ENCODE measurements around the gene GNAQ.

GNAQ gene

DNA sequence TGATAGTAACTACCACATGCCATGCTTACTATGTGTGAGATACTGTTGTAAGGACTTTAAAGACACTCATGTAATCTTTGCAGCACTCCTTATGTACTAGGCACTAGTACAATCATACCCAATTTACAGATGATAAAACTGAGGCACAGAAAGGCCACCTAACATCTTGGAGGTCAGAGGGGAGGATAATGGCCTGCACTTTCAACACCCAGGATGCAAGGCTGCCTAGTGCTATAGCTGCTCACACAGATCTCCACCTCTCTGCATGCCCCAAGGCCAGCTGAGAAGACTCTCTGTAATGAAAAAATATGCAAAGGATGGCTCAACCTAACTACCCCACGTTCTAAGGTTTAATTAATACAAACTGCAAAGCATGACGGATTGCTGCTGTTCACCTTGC is 57.2 kb downstream of the GNAQ start:
- DNase-seq (ENCODE audit: low spot score) = no peak

DNA sequence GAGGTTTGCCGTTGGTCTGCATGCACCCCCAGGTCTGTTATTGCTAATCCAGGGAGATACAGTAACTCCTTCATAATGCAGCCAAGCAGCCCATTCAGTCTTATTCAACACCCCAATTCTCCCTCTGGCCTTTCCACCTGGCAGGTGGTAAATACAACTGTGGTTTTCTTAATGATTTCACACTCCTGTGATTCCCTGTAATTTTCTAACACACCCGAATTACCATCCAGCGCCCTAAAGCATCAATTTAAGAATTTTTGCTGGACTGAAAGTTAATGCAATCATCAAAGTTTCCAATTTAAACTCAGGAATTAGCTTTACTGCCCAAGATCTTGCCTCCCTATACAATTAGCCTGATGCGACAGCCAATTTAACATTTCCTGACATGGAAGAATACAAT is 62.5 kb downstream of the GNAQ start:
- DNase-seq (ENCODE audit: low spot score) = no peak

DNA sequence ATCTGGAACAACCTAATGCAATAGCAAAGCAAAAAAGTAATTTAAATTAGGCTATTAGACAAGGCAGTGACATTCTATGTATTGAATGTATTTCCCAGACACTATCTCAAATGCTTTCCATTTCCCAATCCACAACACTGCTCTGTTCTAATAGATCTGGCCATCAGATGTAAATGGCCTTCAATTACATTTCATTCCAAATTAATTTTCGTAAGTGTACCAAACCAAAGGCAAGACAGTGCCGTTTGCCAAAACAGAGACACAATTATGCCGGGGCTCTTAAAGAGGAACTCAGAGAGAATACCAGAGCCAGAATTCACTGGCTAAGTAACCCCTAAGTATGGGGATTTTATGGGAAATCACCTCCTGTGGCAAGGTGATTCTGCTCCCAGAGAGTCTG is 63.1 kb downstream of the GNAQ start:
- no peak for DNase-seq (ENCODE audit: low spot score)

DNA sequence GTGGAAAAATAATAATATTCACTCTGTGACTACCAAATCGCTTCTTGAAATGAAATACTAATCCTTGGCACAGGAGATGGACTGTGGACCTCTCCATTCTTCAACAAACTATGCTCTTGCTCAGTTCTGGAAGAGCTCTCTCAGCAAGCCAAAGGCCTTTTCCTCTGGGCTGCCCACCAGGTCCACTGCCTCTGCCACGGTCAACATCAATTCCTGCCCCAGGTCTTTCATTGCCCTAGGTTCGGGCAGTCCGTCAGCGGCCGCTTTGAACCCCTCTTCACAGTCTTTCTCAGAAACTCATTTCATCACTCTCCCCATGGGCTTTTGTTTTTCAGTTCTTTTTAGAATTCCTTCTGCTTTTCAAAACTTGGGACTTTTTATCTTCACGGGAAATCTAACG is 64.9 kb downstream of the GNAQ start:
- DNase-seq (ENCODE audit: low spot score) = no peak

DNA sequence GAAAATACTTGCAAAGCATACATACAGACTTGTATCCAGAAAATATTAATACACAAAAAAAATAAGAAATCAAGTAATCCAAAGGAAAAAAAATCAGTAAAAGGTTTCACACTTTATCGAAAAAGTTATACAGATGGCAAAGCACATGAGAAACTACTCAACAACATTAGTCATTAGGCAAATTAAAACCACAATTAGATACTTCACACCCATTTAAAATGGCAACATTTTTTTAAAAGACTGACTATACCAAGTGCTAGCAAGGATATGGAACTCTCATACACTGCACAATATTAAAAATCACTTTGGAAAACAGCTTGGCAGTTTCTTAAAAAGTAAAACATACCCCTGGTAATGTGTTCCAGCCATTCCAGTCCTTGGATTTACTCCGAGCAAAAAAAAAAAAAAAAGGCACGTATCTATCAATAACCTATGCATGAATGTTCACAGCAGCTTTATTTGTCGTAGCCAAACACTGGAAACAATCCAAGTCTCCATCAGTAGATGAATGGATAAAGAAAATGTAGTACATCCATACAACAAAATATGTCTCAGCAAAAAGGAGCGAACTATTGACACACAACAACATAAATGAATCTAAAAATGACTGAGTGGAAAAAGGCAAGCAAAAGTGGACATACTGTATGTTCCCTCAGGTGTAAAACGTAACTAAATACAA is 66.0 kb downstream of the GNAQ start:
- no peak for DNase-seq (ENCODE audit: low spot score)

DNA sequence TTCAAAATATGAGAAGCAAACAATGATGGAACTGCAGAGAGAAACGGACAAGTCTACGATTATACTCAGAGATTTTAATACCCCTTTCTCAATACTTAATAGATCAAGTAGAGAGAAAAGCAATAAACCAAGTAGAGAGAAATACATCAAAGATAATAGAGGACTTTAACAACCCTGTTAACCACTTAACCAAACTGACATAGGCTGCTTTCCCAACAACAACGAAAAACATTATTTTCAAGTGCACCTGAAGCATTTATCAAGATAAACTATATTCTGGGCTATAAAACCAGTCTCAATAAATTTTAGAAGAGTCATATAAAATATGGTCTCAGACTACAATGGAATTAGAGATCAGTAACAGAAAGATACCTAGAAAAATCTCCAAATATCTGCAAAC is 67.4 kb downstream of the GNAQ start:
- no peak for DNase-seq (ENCODE audit: low spot score)

DNA sequence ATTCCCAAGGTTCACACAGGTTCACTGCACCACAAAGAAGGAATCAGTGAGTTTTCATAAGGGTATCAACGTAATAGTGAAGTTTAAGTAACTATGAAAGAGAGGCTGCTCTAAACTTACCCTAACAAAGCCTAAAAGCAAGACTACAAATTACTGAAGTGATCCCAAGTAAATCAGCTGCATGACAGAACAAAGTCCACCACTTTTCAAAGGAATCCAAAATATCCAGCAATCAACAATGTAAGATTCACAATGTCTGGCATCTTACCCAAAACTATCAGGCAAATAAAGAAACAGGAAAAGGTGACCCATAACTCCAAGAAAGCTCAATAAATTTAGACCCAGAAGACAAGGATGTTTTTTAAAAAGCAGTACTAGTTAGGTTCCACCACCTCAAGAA is 70.1 kb downstream of the GNAQ start:
- no peak for DNase-seq (ENCODE audit: low spot score)

DNA sequence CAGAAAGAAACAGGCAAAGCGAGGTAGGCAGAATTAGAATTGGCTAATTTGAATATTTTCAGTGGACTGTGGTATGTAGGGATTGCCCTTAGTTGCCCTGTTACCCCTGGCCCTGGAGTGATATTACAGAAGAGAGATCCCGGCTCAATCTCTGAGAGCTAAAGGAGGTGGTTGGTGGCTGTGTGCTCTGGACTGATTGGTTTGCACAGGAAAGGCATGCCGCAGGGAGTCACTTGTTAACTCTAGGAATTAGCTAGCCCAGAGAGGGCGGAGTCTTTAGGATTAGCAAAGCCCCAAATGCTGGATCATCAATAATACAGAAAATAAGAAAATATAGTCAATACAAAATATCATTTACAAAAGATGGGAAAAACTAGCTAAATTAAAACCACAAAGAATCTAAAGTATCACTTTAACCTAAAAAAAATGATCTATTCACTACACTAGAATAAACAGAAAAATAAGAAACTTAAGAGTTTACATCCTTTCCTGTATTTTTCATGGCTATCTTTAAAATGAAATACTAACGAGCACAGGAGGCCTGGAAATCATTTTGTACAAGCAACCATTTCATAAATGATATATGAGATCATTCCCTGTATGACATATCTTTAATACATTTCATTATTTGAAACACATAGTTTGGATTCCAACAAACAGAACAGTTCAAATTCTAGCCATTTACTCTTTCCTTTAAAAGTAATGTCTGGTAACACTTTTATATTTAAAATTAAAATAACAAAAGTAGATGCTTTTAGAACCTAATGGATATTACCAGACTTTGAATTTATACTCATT is 71.1 kb downstream of the GNAQ start:
- no peak for DNase-seq (ENCODE audit: low spot score)

DNA sequence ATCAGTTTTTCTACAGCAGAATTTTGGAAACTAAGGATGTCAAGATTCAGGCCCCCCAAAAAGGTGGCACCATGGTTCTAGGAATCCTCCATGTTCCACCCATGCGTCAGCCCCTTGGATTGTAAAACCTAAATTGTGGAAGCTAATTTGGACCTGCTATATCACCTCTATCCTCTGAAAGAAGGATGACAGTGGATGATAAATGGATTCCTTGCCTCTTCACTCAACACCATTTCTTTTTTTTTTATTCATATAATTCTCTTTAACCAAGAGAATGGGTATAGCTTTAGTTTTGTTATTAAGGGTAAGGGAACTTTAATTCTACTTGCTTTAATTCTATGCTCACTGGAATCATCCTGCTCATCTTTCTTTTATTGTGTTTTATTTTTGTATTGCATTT is 71.8 kb downstream of the GNAQ start:
- DNase-seq (ENCODE audit: low spot score) = no peak

DNA sequence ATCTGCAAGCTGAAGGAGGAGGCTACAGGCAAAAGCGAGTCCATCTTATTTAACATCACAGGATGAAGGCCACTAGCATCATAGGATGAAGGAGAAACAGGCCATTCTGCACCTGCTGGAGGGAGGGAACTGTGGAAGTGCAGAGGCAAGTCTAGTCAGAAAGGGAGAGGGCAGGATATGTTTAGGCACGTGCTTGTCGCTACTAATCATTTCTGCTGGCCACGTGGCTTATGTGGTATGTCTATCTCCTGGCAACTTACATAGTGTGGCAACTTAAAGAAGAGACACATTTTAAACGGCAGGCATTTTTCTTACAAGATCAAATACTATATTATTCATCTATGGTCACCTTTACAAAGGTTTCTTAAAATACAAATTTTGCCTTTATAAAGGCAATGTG is 74.0 kb downstream of the GNAQ start:
- no peak for DNase-seq (ENCODE audit: low spot score)

DNA sequence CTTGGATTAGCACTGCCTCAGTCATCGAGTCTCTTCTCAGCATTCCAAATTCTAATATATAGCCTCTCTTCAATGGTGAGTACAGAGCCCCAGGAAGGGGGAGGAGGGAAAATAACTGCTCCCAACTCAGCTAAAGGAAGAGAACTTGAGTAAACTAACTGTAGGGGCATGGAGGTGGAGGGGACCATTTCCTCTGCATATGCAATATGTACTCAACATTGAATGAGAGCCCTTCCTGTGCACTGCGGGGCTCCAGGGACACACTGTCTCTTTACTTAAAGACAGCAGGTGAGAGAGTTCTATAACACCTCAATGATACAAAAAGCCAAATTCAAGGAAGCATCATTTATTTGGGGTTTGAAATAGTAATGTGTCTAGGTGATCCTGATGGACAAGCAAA is 75.1 kb downstream of the GNAQ start:
- DNase-seq (ENCODE audit: low spot score) = no peak

DNA sequence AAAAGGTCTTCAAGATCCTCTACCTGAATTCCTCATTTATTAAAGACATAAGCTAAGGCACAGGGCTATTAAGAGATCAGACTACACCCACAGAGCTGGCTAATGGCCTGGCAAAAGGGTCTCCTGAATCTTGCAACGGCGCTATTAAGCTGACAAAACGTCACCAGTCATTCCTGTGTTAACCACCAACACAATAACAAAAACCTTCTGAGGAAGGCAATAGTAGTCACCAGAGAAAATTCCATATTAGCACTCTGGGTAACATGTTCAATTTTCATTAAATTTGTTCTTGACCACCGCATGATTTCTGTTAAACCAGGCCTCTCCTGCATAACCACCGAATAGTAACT is 77.0 kb downstream of the GNAQ start:
- DNase-seq (ENCODE audit: low spot score) = no peak

DNA sequence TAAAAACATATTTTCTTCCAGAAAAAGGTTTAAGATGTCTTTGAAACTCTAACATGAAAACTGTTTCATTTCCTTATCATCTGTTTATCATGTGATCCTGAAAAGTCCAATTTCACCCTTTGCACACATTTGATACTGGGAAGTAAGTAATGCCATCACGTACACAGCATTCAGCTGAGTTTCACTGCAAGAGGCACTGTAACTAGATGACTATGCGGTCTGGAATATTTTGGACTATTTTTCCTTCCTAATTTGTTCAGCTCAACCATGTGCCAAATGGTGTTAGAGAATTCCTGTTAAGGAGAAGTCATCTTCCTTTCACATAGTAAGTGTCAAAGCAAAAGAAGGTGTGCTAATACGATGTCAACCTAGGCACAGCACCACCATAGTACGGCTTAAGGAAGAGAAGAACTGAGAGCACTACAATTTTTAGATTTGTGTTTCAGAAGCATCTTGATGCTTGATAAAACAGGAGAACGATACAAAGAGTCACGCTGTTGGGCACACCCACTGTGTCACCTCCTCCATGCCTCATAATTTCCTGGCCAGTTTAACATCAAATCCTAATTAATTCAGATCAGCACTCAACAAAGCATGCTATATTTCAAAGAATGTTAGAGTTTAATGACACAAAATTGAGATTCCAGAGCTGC is 77.5 kb downstream of the GNAQ start:
- DNase-seq (ENCODE audit: low spot score) = no peak

DNA sequence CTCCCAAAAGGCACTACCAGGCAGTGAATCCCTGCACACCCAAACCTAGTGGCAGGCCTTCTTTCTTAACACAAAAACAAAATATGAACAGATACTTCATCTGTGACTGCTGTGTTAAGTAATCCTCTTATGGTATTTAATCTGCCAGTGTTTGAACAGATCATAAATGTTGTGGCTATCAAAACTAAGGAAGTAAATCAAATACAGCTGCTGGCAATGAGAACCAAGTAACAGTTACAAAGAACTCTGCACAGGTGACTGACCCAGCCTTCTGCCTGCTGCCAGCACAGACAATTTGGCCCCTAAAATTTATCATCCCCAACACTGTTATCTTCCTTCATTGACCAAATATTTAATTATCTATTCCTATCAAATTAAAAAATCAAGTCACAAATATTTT is 78.0 kb downstream of the GNAQ start:
- no peak for DNase-seq (ENCODE audit: low spot score)

DNA sequence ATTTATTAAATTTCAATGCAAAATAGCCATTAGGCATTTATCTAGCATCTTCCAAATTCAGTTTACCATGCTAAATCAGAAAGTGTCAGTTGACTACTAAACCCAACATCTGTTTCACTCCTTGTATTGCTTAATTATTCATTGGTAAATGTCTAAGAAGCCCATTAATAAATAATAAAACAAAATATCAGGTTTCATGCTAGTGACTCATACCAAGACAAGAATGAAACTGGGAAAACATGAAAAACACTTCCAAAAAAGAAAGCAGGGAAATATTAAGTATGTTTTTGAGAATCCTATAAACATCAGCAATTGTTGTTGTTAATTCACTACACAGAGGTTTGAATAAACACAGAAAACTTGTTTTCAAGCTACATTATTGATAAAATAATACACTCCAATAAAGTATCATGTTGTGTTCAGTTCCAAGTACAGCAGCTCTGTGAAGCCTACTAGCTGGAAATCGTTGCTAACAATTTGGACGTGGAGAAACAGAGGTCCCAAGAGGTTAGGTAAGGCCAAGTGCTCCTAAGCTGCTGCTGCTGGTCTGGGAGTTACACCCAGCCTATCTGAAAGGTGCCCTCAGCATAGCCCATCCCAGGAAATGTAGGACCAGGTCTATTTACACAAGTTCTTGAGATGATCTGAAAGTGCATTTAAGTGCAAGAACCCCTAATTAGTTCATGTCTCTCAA is 78.8 kb downstream of the GNAQ start:
- peak; percentile 48 for DNase-seq (ENCODE audit: low spot score)

DNA sequence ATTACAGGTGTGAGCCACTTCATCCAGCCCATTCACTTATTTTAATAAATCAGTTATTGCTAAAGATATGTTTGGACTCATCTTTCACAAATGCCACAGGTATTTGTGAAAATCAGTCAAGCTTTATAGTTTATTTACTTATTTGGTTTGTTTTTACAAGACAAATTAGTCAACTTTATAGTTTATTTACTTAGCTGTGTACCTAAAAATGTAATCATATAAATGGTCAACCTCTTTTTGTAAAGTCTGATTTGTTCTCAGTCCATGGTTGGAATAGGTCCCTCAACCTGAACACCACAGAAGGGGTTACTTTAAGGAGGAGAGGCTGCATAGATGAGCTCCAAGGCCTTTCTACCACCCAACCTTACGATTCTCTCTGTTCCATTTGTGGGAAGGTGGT is 80.2 kb downstream of the GNAQ start:
- DNase-seq (ENCODE audit: low spot score) = no peak

DNA sequence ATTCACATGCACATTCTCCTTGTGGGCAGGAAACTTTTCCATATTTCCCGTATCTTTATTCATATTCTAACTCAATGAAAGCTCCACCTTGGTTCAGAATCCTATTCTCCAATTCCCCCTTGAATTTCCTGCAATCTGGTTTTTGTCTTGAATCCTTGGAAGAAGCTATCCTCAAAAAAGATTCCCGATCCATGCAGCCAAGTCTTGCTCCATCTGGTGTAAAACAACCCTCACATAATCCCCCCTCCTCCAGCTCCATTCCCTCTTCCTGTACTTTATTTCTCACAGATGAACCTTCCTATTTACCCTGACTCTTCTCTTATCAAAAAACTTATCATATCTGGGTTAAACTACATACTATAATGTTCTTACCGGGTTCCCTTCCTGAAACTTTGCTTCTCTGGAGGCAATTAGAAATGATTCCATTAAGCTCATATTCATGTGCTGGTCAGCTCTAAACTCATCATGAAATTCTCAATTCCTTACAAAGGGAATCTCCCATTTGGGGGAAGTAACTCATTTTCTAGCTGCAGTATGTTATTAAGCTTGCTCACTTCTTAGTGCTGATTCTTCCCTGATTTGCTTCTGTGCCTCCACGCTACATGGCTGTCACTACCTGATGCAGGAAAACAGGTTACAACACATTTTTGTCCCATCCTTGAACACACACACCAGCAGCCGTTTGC is 81.7 kb downstream of the GNAQ start:
- DNase-seq (ENCODE audit: low spot score) = no peak

DNA sequence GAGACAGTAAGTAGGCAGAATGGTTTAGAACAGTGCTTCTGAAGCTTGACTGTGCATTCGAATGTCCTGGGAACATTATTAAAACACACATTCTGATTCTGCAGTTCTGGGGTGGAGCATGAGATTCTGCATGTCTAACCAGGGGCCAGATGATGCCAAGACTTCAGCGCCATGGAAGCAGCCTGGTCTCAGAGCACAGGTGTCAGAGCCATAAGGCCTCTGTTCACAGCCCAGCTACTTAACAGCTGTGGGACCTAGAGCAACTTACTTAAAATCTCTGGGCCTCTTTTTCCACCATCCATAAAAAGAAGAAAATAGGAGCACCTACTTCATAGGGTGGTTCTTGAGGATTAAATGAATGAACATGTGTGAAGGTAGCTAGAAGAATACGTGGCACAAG is 84.0 kb downstream of the GNAQ start:
- no peak for DNase-seq (ENCODE audit: low spot score)

DNA sequence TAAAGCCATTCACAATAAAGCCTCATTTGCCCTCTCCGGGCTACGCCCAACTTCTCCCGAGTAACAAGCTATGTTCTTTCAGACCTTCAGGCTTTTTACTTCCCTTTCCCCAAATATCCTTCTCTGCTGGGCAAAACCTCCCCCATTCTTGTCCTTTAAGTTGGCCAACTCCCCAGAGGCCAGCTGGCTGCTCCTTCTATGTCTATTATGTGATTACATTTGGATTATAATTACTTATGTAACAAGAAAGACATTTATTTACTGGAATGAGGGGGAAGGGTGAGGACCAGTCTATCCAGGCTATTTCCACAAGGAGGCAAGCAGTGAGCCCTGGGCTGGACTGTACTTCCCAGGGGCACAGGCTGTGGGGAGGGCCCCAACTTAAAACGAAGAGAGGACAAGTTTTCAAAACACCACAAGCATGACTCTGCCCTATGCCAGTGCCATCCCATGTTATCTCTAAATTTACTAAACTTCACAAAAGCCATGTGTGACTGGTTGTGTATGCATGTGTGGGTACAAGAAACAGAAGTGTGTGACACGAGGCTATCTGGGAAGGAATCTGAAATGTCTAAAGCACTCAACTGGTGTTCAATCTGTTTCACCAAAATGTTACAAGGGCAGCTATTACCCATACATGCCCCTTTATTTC is 84.5 kb downstream of the GNAQ start:
- DNase-seq (ENCODE audit: low spot score) = no peak

DNA sequence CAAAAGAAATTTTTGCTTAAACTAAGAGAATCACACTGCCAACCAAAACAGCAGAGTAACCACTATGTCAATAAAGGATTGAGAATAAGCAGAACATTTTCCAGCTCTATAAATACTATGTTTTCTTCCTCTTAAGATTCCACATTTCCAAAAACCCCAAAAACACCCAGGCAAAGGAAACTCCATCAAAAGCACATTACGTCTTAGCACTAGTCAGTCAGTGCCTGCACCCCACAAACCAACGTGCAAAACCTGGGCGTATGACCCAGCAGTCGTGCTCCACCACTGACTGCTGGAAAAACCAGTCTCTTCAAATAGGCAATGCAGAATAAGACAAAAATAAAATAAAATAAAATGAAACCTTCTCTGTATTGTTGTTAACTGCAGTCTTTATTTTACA is 85.3 kb downstream of the GNAQ start:
- no peak for DNase-seq (ENCODE audit: low spot score)

DNA sequence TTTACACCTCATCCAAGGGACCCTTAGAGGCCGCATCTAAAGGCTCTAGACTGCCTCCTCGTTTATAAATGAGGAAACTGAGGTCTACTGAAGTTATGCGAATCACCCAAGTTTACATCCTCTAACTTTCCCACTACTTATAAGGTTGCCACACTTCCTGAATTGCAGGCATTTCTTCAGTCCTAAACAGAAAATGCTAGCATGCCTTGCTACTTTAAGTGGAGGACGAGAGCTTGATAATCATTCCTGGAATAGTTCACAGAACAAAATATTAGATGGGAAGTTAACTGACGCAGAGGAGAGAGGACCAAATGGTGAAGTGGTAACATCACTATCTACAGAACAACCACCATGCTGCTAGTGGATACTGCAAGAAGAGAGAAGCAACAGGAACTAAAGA is 85.8 kb downstream of the GNAQ start:
- no peak for DNase-seq (ENCODE audit: low spot score)
